Activated CD8-positive, alpha-beta memory T cell treated with anti-CD3 and anti-CD28 coated beads for 1 hour (primary cell): Measurements from ENCODE around the gene NDUFB1.

ENCODE experiments used
- DNase-seq, 2 donors: peaks; one replicate each; pipeline ENCODE4 v3.0.0-alpha.2; 2020; ENCODE audit warnings: low read depth in 1 of 2; ENCODE audit errors: extremely low read depth in 1 of 2

Gene NDUFB1

GRCh38 chr14:92099802-92100201 lies 21.7 kb downstream of the NDUFB1 start:
- DNase-seq: no peak

- no peak for DNase-seq
These were observed 28.2 kb downstream of the NDUFB1 start for GRCh38 chr14:92093320-92093719.

GRCh38 chr14:92088494-92088893 lies 33.0 kb downstream of the NDUFB1 start:
- DNase-seq: no peak

GRCh38 chr14:92074555-92074954 lies 47.0 kb downstream of the NDUFB1 start:
- no peak for DNase-seq
